NCI-H187 (cell line): Measurements from ENCODE around the gene SIRPG.
"Not testable (repeated sequence)": the region's sequence is repeated elsewhere in the genome, so short reads cannot be mapped to it uniquely, and the experiment has no call there.

ENCODE experiments used
- DNase-seq, 2 experiments: peaks; one replicate each; lab custom pipeline; 2025; lab: John Stamatoyannopoulos, UW

SIRPG gene

DNA sequence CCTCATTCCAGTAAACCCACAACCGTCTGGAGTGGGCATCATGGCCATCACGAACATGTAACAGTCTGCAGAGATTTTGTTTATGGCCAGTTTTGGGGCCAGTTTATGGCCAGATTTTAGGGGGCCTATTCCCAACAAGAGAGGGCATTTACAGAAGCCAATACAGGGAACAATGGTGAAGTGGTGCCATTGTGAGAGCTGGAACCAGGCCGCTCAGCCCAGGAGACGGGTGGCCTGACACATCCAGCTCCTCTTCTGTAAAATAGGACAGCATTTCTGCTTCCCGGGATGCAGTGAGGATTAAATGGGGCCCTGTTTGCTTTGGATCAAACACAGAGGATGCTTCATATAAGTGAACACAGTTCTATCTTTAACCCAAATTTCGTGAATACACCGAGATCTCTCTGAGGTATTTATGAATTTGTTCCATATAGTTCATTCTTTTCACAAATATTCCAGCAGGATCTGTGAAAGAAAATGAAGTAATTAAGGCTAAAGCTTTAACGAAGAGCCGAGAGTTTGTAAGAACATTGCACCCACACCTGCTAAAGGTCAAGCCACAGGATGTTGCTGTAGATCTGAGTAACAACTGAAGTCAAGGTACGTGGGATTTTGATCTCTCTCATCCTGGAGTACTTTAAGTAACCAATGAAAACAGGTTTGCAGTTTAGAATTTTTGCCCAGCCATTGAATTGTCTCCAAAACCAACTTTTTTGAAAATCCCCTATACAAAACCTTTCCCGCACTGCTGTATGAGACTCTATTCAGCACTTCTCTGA lies 14.5 kb upstream of the SIRPG start:
- DNase-seq = no peak

DNA sequence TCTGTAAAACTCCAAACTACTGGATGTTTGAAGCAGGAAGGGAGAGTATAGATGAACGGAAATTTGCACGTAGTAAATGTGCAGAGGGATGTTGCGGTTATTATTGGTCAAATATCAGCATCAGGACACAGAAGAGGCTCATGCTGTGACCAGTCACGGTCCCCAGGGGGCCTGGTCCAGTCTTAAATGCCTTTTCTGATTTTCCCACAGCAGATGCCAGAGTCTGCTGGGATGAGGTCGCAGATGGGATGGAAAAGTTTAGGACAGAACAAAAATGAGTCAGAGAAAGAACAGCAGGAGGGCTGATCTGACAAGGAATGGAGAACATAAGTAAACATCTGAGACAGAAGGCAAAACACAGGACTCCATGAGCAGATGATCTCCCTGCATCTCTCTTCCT lies 11.7 kb upstream of the SIRPG start:
- no peak for DNase-seq

DNA sequence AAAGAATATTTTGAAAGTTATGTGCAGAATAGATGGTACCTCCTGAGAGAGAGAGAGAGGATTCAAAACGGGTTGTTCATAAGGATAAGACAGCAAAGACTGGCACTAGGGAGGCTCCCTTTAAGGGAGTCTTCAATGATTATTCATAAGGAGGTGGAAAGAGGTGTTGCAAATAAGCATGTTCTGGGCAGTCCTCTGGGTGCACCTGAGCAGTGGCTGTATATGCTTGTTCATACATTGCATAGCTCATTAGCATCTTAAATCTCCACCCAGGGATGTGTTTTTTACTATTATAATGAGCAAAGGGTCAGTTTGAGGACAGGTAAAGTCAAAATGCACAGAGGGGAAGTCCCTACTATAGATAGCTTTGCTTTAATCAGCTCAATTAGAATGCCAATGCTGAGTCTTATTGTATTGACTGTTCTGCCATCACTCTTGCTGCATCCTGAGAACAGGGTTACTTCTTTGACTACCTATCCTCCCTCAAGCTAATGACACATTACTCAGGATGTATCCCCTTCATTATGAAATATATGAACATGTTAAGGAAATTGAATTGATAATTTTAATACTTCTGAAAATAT lies 10.0 kb upstream of the SIRPG start:
- no peak for DNase-seq

DNA sequence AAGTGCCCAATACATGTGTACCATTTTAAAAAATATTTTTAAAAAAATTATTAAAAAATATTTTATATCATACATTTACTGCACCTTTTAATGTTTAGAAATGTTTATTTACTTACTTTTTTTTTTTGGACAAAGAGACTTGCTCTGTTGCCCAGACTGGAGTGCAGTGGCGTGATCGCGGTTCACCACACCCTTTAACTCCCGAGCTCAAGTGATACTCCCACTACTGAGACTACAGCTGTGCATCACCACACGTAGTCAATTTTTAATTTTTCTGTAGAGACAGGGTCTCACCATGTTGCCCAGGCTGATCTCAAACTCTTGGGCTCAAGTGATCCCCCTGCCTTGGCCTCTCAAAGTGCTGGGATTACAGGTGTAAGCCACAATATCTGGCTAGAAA lies 9.2 kb upstream of the SIRPG start:
- no peak for DNase-seq

DNA sequence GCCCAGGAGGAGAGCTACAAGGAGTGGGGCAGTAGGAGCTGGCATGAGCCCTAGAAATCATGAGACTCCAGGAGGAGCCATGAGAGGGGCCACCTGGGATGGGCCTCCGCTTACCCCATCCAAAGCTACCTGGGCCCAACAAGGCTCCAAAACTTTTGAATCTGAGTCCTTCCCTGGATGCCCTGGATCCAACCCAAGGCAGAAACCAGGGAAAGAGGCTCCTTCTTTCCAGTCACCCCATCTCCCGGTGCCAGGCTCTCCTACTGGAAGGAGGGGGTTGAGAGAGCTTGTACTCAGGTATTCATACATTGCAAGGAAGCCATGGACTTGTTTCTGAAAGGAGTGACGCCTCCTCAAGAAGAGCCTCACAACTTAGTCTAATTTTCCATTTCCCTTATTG lies 7.8 kb upstream of the SIRPG start:
- no peak for DNase-seq

DNA sequence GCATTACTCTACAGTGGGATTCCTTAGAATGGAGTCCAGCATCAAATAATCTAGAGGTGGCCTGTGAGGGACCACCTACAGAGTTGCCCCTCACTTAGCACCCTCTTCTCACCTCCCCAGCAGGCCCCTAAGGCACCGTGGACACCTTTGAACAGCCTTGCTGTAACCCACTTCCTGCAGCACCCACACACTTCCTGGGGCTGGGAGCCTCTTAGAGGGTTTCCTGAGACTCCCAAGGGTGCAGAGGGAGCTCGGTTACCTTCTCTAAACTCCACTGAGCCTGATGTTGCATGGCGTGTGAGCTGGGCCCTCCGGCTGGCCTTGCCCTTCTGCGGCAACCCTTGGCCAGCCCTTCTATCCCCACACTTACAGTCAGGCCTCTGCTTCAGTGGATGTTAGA lies 7.3 kb upstream of the SIRPG start:
- no peak for DNase-seq

DNA sequence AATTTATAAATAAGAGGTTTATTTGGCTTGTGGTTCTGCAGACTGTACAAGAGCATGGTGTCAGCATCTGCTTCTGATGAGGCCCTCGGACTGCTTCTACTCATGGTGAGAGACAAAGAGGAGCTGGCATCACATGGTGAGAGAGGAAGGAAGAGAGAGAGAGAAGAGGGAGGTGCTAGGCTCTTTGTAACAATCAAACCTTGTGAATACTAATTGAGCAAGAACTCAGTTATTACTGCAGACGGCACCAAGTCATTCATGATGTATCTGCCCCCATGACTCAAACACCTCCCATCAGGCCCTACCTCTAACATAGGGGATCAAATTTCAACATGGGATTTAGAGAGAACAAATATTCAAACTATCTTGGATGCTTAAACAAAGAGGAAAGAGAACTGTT lies 6.3 kb upstream of the SIRPG start:
- DNase-seq = no peak

DNA sequence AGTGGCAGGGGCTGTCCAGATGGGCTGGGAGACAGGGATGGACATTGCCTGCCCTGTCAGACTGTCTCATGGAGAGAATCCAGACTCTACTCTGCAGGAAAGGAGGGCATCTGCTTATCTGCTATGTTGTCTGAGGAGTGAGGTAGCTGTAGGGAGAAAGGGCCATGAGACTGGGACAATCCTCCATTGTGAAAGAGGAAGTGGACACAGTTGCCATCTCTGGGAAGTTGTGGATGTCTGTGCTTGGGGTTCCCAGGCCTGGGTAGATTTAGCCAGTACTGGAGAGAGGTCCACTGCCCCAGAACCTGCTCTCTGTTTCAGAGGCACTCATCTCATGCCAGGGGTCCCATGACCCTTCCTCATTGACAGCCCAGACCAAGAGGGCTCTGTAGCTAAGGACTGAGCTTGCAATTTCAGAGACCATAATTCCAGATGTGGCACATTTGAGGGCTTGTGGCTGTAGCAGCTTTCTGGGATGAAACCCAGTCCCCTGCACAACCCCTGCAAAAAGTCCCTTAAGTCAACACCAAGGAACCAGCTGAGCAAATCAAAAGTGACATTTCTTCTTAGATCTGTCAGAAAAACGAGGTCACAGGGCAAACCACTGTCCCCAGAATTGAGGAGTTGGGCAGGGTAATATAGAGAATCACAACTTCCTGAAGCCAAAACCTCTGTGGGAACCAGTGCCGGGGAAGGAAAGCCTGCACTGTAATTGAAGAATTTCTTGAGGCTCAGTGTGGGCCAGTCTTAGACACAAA lies 4.1 kb upstream of the SIRPG start:
- DNase-seq = no peak

DNA sequence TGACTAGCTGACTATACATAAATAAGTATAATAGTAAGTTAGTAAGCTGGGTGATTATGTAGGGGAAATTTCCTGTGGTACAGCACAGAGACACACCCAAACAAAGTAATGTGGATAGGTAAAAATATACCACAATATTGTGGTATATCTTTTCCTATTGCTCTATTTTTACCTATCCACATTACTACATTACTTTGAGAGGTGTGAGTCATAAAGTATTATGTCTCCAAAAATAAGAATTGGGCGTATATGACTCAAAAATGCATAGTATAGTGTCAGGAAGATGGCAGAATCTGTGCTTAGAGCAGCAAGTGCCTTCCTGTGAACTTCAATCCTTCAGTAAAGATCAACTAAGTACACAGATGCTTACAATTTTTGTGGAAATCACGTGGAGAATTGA lies 2.7 kb upstream of the SIRPG start:
- no peak for DNase-seq

DNA sequence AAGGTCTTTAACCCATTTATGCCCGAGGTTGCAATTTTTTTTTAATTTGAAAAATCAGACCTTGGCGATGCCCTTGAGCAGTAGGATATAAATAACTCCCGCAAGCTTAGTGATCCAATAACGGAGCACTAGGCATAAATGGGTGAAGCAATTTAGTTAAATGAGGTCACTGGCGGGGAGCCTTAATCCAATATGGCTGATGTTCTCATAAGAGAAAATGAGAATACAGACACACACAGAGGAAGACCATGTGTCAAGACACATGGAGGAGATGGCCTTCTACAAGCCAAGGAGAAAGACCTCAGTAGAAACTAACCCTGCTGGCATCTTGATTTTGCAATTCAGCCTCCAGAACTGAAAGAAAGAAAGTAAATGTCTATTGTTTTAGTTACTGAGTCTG lies 735 bp downstream of the SIRPG start:
- no peak for DNase-seq

DNA sequence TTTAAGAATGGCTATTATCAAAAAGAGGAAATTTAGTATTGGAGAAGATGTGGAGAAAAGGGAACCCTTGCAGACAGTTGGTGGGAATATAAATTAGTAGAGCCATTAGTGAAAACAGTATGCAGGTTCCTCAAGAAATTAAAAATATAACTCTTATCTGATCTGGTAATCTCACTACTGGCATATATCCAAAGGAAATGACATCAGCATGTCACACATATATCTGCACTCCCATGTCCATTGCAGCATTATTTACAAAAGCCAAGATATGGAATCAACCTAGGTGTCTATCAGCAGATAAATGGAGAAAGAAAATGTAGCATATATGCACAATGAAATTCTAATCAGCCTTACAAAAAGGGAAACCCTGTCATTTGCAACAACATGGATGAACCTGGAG lies 2.6 kb downstream of the SIRPG start:
- DNase-seq = no peak

DNA sequence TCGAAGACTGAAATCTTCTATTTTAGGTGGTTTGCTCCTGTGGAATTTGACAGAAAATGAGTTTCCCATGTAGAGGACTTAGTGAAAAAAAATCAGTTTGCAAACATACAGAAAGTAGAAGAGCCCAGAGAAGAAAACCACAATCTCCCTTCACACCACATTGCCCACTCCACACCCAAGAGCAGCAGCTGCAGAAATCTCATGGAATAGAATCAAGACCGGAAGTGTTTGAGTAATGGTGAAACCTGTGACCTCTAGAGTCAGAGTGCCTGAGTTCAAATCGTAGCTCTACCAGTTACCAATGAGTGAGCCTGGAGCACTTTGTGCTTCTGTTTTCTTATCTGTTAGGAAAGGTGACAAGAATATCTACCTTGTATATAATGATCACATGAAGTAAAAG lies 4.6 kb downstream of the SIRPG start:
- DNase-seq = no peak

DNA sequence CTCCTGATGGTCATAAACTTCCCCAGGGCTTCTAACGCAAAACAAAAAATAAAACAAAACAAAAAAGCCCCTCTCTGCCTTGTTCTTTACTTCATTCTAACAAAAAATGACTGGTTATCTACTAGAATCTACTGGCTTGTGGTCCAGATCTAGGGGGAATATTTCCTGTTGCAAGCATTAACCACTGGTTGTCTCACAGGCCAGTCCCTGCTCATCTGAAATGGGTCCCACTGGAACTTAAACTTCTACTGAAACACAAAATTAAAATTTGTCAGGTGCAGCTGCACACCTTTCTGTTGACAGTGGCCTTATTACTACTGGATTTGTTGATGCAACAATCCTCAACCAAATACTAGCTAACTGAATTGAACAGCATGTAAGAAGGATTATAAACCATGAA lies 5.5 kb downstream of the SIRPG start:
- DNase-seq = no peak

DNA sequence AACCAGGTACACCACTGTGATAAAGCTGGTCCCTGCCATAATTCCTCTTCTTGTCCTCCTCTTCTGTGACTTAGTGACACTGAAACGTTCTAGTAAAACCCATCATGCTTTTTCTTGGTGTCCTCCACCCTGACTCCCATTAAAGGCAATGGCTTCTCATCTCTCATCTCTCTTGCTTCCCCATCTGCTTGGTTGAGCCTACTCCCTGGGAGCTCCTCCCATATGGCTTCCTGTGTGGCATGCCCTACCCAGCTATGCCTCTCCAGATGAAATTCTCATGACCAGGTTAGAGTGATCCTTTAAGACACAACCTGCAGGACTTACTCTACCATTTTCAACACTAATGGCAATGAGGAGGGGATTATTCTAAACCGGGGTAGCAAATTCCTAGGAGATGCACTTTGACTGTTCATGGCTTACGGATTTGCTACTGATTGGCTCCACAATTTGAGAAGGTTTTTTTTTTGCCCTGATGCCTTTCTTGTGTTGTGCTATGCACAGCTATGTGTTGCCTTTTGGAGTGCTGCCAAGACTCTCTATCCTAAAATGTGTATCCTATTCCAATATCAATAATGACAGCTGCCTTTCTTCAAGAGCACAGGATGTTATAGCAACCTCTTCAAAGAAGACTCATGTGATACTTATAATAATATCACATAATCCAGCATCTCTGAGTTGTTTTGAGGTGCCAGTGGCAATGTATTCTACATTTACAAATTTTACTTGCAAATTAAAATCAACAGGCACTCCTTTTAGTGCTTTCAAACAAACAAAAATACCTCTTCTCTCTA lies 6.1 kb downstream of the SIRPG start:
- DNase-seq = no peak

DNA sequence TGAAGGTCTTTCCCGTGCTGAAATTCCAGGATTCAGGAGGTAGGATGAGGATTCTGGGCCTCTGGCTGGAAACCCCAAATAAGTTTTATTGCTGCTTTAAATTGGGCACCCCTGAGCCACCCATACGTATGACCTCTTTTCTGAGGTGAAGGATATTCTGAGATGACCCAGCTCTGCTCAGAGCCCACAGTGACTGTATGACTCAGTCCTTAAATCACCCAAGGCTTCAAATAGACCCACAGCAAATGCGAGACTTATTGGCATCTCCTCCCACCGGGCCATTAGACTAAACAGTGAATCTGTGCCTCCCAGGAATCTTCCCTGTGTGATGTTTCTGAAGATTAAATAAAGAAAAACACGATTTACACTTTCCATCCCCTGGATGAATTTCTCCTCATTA lies 9.5 kb downstream of the SIRPG start:
- DNase-seq = no peak

DNA sequence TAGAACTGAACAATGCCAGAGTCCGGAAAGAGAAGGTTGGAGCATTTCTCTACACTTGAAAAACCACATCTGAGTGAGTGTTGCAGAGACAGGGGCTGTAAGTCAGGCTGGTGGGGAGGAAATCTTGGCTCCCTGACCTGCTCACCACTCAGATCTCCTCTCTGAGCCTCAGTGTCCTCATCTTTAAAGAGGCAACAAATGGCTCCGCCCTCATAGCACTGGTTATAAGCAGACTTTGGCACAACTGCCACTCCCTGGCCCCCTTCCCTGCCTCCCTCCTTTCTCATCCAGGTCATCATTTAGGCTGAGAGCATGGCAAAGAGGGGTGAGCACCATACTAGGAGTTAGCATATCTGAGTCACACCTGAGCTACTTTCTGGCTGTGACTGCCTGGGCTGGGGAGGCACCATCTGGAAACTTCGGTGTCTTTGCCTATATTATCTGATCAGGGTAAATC lies 10.6 kb downstream of the SIRPG start:
- no peak for DNase-seq

DNA sequence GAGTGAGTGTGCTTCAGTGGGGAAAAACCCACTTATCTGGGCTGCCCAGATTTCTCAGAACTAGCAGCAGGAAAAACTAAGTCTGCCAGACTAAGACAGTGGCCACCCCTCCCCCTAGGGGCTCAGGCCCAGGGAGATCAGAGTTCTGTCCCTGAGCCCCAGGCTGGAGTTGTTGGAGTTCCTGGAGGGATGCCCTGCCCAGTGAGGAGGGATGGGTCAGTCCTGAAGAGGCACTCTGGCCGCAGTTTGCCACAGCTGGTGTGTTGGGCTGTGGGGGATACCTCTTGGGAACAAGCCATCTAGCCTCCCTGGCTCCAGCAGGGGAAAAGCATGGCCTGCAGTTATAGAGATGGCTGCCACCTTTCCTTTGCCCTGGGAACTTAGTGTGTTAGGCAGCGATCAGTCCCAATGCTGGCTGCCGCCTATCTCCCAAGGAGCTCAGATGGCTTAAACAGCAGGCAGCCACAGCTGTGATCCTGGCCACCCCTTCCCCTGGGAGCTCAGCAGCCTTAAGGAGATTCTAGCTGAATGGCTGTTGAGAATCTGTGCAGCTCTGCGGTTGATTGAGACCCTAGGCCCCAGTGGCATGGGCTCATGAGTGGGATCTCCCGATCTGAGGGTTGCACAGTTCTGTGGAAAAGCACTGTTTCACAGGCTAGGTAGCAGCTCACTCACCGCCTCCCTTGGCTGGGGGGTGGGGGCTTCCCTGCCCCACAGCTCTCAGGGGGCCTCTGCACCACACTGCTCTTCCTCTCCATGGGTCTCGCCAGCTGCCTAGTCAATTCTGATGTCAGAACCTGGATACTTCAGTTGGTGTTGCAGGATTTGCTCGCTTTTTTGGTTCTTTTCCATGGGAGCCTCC lies 13.2 kb downstream of the SIRPG start:
- no peak for DNase-seq

DNA sequence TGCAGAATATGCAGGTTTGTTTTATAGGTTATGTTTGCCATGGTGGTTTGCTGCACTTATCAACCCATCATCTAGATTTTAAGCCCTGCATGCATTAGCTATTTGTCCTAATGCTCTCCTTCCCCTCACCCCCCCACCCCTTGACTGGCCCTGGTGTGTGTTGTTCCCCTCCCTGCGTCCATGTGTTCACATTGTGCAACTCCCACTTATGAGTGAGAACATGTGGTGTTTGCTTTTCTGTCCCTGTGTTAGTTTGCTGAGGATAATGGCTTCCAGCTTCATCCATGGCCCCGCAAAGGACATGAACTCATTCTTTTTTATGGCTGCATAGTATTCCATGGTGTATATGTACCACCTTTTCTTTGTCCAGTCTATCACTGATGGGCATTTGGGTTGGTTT lies 18.9 kb downstream of the SIRPG start:
- not testable (repeated sequence) for DNase-seq

DNA sequence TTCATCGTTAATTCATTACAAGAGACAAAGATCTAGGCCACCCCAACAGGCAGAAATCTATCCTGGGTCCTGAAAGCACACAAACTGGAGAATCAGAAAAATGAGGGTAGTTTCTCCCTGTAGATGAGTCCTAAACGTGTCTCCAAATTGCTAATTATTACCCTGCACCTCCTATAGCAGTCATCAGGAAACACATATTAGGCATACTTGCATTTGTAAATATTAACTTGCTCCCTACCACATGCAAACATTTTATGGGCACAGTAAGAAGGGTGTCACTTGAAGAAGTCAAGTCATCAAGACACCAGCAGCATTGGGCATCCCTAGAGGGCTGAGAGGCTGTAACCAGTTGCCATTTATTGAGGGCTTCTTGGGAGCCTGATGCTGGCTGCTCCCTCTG lies 19.8 kb downstream of the SIRPG start:
- no peak for DNase-seq

DNA sequence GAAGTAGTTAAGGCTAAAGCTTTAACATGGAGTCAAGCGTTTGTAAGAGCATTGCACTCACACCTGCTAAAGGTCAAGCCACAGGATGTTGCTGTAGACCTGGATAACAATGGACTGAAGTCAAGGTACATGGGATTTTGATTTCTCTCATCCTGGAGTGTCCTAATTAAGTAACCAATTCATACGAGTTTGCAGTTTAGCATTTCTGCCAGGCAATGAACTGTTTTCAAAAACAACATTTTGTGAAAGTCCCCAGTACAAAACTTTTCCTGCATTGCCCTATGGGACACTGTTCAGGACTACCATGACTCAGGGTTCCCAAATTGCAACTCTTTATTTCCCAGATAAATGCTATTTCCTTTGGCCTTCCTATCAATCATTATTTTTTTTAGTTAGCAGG lies 20.4 kb downstream of the SIRPG start:
- no peak for DNase-seq

DNA sequence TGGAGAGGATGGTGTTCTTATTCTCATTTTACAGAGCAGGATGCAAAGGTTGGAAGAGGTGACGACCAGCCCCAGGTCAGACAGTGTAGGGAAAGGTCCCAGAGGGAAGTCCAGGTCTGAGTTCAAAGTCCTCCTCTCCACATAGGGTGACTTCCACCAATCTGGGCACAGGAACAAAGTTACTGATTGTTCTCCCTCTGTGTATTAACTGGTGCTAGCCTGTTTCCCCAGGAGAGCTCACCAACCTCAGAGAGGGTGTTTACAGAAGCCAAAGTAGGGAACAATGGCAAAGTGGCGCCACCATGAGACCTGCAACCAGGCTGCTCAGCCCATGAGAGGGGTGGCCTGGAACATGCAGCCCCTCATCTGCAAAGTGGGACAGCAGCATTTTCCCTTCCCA lies 21.0 kb downstream of the SIRPG start:
- DNase-seq = no peak
